Measurements from ENCODE around the gene MRC2.
A peak's percentile ranks its signal among the peaks of the same experiment; 100 is the strongest.

MRC2 gene

DNA sequence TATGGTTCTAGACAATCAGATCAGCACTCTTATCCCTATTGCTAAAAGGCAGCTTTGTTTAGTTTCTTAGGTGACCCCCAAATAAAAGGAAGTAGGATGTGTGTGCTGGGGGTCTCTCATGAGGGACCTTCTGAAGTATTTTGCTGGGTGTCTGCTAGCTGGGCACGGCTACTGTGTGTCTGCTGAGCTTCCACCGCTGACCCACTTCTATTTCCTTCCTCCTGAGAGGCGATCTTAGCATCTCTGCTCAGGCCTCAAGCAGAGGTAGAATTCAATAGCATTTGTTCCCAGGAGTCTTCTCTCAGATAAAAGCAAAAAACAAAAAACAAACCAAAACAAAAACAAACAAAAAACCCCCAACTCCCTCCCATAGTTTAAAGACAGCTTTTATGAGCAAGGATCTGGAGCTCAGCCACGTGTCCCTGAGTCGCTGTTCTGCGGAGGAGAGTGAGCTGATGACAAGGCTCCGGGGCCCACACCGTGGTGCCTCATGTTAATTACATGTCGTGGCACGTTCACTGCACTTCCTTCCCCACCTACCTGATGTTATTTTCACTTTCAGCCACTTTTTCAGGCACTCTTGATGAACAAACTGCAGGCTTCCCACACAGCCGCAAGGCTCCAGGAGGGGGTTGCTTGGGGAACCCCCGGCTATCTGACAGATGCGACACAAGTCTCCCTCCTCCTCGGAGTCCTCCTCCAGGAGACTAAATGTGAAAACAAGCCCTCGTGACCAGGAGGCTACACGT is 97.1 kb downstream of the MRC2 start:
- DNase-seq: no peak

DNA sequence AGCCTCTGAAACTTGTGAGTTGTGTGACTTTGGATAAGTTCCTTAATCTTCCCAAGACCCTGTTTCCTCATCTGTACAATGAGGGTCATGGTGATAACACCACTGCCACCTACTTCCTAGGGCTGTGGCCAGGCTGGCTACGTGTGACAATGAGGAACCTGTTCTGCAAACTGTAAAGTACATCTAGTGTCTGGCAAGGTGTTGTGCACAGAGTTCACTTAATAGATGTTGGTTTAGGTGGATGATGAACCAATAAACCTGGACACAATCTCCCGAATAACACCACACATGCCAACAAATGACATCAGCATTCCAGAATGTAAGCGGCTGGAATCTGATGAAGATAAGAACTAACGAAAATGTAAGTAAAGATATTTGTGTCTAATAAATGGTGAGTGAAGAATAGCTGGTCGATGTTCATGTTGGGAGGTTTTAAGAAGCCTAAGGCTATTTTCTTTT is 98.3 kb downstream of the MRC2 start:
- no peak for DNase-seq

GRCh38 chr17:62727916-62728672 is 100.6 kb downstream of the MRC2 start:
- peak; percentile 26 for DNase-seq

DNA sequence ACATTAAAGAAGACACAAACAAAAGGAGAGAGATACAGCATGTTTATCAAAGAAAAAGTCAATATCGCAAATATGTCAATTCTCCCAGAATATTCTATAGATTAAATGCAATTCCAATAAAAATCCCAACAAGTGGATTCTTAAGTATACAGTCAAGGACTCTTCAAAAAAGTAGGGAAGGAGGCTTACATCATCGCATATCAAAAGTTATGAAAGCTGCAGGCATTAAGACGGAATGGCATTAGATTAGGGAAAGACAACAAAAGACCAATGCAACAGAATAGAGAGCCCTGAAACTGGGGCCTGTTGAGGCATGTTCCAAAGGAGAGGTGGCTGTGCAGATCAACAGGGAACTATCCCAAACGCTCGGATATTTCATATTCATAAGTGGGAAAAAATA is 104.7 kb downstream of the MRC2 start:
- no peak for DNase-seq

DNA sequence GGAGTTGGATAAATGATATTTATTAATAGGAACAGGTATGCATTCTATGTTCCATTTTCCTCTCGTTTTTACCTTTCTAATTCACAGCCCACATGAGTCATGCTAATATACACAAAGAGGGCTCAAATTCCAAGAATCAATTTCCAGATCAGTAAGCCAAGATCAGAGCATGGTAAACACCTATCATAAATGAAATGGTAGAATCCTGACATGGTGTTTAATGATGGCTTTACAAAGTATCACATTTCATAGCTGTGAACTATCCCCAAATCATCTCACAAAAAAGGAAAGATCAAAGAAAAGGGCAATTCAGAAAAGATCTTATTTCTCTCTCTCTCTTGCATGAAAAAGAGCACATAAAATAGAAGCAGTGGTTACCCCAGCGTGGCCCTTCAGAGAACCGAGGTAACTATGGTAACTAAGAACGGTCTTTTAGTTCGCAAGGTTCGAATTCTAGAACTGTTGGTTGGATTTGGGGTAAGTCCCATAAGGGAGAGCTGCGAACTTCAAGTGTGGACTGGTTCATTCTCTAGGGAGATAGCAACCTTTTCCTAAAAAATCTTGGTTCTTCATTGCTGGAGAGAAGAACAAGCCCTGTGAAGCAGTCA is 107.7 kb downstream of the MRC2 start:
- DNase-seq: no peak

DNA sequence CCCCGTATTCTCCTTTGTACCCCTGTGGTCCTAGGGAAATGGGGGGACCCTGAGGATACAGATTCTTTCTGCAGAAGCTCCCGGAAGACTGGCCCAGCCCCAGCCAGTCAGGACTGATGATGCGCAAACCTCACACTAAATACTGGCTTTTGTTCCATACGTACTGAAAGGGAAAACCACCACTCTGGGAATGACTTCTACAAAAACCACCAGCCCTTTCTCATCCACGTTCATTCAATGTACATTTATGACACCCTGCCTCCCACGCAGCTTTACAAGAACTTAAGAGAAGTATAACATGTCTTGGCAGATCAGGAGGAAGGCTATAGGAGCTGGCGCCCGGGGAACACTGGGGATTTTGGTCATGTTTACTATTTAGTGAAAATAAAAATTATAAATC is 110.0 kb downstream of the MRC2 start:
- DNase-seq: no peak

GRCh38 chr17:62738281-62738680 is 110.8 kb downstream of the MRC2 start:
- no peak for DNase-seq

DNA sequence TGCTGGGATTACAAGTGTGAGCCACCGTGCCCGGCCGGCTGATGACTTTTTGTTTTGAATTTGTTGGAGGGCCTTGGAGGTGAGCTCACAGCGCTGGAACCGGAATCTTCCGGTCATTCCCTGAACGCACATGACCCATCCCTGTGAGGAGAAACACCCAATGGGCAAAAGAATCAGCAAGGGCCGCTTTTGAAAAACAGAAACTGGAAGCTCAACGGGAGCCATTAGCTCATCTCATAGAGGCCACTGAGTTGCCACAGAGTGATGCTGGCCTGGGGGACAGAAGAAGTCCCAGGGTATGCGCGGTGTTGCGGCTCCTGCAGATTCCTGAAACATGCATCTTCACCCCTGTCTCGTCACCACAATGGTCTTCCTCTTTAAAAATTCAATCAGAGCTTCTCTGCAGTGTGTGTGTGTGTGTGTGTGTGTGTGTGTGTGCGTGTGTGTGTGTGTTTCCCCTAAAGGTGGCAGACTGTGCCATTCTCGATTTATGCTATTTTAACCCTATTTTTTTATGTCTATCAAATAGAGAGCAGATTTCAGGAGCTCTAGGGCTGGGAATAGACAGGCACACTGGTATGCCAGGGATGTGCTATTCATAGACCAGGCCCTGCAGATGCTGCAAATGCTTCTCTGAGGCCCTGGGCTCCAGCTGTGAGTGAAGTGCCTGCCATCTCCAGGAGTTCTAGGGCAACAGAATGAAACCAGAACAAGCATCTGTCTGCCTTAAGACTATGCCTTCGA is 112.3 kb downstream of the MRC2 start:
- DNase-seq: no peak

DNA sequence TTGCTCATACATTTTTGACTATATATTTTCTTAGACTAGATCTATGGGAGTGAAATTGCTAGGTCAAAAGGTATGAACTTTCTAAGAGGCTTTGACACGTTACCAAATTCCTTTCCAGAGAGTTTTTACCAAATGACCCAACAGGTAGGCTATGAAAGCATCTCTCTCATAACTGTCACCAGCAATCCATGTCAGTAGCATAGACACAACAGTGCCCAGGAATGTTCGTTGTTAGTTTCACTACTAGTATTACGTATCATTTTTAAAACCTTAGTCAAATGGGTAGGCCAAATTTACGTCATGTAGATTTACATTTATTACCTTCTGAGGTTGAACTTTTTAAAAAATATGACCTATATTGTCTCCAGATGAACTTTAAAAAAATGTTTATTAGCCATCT is 113.8 kb downstream of the MRC2 start:
- DNase-seq: no peak
